GM12878 (cell line): Measurements from ENCODE around the gene CCDC12. TPM values are rescaled to one million over a fixed set of nuclear protein-coding genes. Genes with fewer than 3 reads are reported as not detected.

ENCODE experiments used
- ATAC-seq: fragments of 200-7000 bp; cut with Tn5 transposase; 3 replicates; pipeline ENCODE4 v1.9.1; 2020; ENCODE audit warnings: mild to moderate bottlenecking, moderate library complexity
- BruUV-seq: library from RNA; stranded (reverse); fragments of 400-500 nt; replicated peaks from 2 replicates; lab custom pipeline; 2021; lab: Mats Ljungman, UMichigan
- CTCF ChIA-PET: fragments of 300-600 bp; sonication (Branson Sonifier 250); formaldehyde crosslinking; extraction: SDS; loops from one replicate; lab custom pipeline; 2021; ENCODE audit warnings: inconsistent platforms; lab: Yijun Ruan, JAX
- POLR2A ChIA-PET: fragments of 350-600 bp; formaldehyde crosslinking; extraction: SDS; loops from one replicate; lab custom pipeline; 2021; ENCODE audit warnings: inconsistent platforms; lab: Charles Lee
- RAD21 ChIA-PET: fragments of 300-600 bp; sonication (Branson Sonifier 250); formaldehyde crosslinking; loops from one replicate; lab custom pipeline; 2023; ENCODE audit warnings: antibody characterized with exemption; ENCODE audit not compliant: unreplicated experiment; lab: Charles Lee
- SMC1A ChIA-PET: fragments of 300-600 bp; sonication (Branson Sonifier 250); formaldehyde crosslinking; loops from one replicate; lab custom pipeline; 2023; ENCODE audit not compliant: unreplicated experiment, uncharacterized antibody; lab: Charles Lee
- DNase-seq: peaks from one replicate; pipeline ENCODE4 v3.0.0-alpha.2; 2011; ENCODE audit warnings: low read depth, low spot score
- FAIRE-seq: peaks from 3 replicates; lab custom pipeline; 2011; peaks lifted over from hg19 to GRCh38; lab: Jason Lieb, UNC
- H2AFZ ChIP-seq: 2 replicates; pipeline ENCODE4 v1.6.0; 2011; ENCODE audit warnings: low read depth, low read length, control low read depth; ENCODE audit not compliant: control insufficient read depth
- H3K27ac ChIP-seq: 2 replicates; pipeline ENCODE4 v1.5.1; 2011; ENCODE audit warnings: control low read depth; ENCODE audit not compliant: control insufficient read depth, insufficient read depth
- H3K27me3 ChIP-seq, 2 experiments: replicated peaks in 1 of 2; 2 replicates each; pipeline versions ENCODE4 v1.6.0 to v1.6.1; 2011; ENCODE audit warnings: low read length in 1 of 2; ENCODE audit not compliant: control insufficient read depth in 2 of 2, insufficient read depth in 2 of 2
- H3K36me3 ChIP-seq, 2 experiments: 2 replicates each; pipeline ENCODE4 v1.5.1; 2011; ENCODE audit warnings: low read length in 1 of 2; ENCODE audit not compliant: control insufficient read depth in 2 of 2, insufficient read depth in 2 of 2
- H3K4me1 ChIP-seq: 2 replicates; pipeline ENCODE4 v1.6.1; 2011; ENCODE audit warnings: mild to moderate bottlenecking, low read length, moderate library complexity, mixed read lengths; ENCODE audit not compliant: control insufficient read depth, insufficient read depth
- H3K4me2 ChIP-seq: 2 replicates; pipeline ENCODE4 v1.6.0; 2011; ENCODE audit warnings: control low read depth; ENCODE audit not compliant: control insufficient read depth, insufficient read depth
- H3K4me3 ChIP-seq: fragments of 200-600 bp; sonication (generic); 2 replicates; pipeline ENCODE4 v1.5.1; 2016
- H3K79me2 ChIP-seq: 2 replicates; pipeline ENCODE4 v1.6.0; 2011; ENCODE audit warnings: low read length; ENCODE audit not compliant: control insufficient read depth, insufficient read depth
- H3K9ac ChIP-seq: 2 replicates; pipeline ENCODE4 v1.8.0; 2011; ENCODE audit warnings: low read length, control low read depth, mixed read lengths; ENCODE audit not compliant: control insufficient read depth, insufficient read depth
- H3K9me3 ChIP-seq: replicated peaks from 3 replicates; pipeline ENCODE4 v1.5.1; 2011; ENCODE audit warnings: mild to moderate bottlenecking, low read length; ENCODE audit not compliant: control insufficient read depth, insufficient read depth
- H4K20me1 ChIP-seq: 2 replicates; pipeline ENCODE4 v1.6.0; 2011; ENCODE audit not compliant: control insufficient read depth, insufficient read depth
- CBX5 ChIP-seq: sonication (generic); IDR thresholded peaks from 2 replicates; pipeline ENCODE4 v1.6.1; 2016; ENCODE audit warnings: low read depth, moderate library complexity, mild to moderate bottlenecking, inconsistent platforms
- NFXL1 ChIP-seq: fragments of 450-650 bp; IDR thresholded peaks from 2 replicates; pipeline ENCODE4 v1.6.1; 2017; ENCODE audit warnings: antibody characterized with exemption, mild to moderate bottlenecking, borderline replicate concordance
- RAD51 ChIP-seq: fragments of 450-650 bp; IDR thresholded peaks from 2 replicates; pipeline ENCODE4 v1.6.1; 2016; ENCODE audit warnings: moderate library complexity, mild to moderate bottlenecking, inconsistent platforms
- SREBF1 ChIP-seq: IDR thresholded peaks from 2 replicates; pipeline ENCODE4 v1.6.1; 2012; ENCODE audit warnings: mild to moderate bottlenecking, low read length
- WGBS: methylation state at CpG from one replicate; pipeline ENCODE4 v1.1.6; 2016; ENCODE audit warnings: low lambda C conversion rate; ENCODE audit not compliant: insufficient replicate concordance, insufficient coverage; ENCODE audit errors: missing lambda C conversion rate; 5-methylcytosine and 5-hydroxymethylcytosine counted together
- in situ Hi-C: fragments of 300-500 bp; cut with MboI; formaldehyde crosslinking; loops from 9 replicates; pipeline ENCODE4 v1.14.3; 2018; ENCODE audit warnings: mixed read lengths
- intact Hi-C: fragments of 100-400 bp; cut with micrococcal nuclease; formaldehyde crosslinking; loops from one replicate; pipeline ENCODE4 v1.14.2; 2022; ENCODE audit not compliant: unreplicated experiment
- polyA plus RNA-seq, 11 experiments: library from polyadenylated mRNA; depleted of rRNA in 4 of 11; unstranded in 6 of 11; stranded (reverse) in 5 of 11; fragments of >200 nt; fragmentation: Nextera tagmentation in 4 of 11; fragmentation: Illumina TruSeq in 1 of 11; extraction: Ambion mirVana in 4 of 11; extraction: Trizol in 1 of 11; gene quantifications; 1 replicate in 1 of 11; 2 replicates in 10 of 11; pipeline versions ENCODE4 v1.2.1 to v1.2.3, GENCODE V29; 2011 to 2016; ENCODE audit warnings: inconsistent platforms in 2 of 11, missing spikeins in 2 of 11, low read depth in 1 of 11
- total RNA-seq, 4 experiments: library from RNA; depleted of rRNA in 3 of 4; stranded (reverse); fragments of >200 nt in 3 of 4; fragmentation: Illumina TruSeq in 1 of 4; extraction: Trizol in 1 of 4; gene quantifications; 2 replicates each; pipeline versions ENCODE4 v1.2.1 to v1.2.3, GENCODE V29; 2013 to 2021
- TF ChIP-seq, protein P1 (sequence below): fragments of 450-650 bp; IDR thresholded peaks from 2 replicates; pipeline ENCODE4 v1.6.1; 2016; ENCODE audit warnings: mild to moderate bottlenecking, moderate library complexity, borderline replicate concordance

The CCDC12 gene
- total and polyA plus RNA-seq, 10 of the 15 experiments (the other 5 are each of a cell fraction or from before 2014, with no cell fraction given): 9.2 to 91.4 (median 61.3) TPM

DNA sequence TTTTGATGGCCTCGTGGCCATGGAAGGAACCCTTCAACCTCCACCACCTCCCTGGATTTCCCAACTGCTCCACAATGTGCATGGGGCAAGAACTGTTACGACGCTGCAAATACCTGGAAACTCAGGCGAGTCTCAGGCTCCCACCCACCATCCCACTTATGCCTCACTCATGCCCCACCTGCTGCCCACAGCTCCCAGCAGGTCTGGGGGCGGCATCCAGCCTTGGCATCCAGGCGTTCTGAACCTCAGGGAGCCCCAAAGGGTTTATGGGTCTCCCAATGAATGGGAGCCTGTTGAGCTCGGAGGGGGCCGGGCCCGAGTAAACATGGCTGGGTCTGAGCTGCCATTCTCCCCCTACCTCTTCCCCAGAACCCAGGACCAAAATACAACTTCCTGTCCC, 101.0 kb downstream of the CCDC12 start:
- BruUV-seq: no TSS peak
- POLR2A ChIA-PET: no interaction called here
- in situ Hi-C loops: no loop called here

More for the DNA sequence above, 101.0 kb downstream of the CCDC12 start:
- SMC1A ChIA-PET: no interaction called here
- H3K79me2 ChIP-seq: no peaks in the 10 kb centered on the region
- ATAC-seq: no peak
- peaks cover 7% of the 10 kb centered on the region for H3K4me1 ChIP-seq
- no peak for FAIRE-seq
- peaks cover 0 to 2% of the 10 kb centered on the region in 2 experiments; a peak in 1 of 4 replicates for H3K27me3 ChIP-seq
- H2AFZ ChIP-seq: no peak overlapping the region
- no peaks in the 10 kb centered on the region for H3K36me3 ChIP-seq
- TF ChIP-seq RAD51 (no peak), NFXL1 (no peak), CBX5 (no peak), SREBF1 (no peak)
- TF ChIP-seq, protein P1, sequence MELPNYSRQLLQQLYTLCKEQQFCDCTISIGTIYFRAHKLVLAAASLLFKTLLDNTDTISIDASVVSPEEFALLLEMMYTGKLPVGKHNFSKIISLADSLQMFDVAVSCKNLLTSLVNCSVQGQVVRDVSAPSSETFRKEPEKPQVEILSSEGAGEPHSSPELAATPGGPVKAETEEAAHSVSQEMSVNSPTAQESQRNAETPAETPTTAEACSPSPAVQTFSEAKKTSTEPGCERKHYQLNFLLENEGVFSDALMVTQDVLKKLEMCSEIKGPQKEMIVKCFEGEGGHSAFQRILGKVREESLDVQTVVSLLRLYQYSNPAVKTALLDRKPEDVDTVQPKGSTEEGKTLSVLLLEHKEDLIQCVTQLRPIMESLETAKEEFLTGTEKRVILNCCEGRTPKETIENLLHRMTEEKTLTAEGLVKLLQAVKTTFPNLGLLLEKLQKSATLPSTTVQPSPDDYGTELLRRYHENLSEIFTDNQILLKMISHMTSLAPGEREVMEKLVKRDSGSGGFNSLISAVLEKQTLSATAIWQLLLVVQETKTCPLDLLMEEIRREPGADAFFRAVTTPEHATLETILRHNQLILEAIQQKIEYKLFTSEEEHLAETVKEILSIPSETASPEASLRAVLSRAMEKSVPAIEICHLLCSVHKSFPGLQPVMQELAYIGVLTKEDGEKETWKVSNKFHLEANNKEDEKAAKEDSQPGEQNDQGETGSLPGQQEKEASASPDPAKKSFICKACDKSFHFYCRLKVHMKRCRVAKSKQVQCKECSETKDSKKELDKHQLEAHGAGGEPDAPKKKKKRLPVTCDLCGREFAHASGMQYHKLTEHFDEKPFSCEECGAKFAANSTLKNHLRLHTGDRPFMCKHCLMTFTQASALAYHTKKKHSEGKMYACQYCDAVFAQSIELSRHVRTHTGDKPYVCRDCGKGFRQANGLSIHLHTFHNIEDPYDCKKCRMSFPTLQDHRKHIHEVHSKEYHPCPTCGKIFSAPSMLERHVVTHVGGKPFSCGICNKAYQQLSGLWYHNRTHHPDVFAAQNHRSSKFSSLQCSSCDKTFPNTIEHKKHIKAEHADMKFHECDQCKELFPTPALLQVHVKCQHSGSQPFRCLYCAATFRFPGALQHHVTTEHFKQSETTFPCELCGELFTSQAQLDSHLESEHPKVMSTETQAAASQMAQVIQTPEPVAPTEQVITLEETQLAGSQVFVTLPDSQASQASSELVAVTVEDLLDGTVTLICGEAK: no peak
- TF ChIP-seq, all 136 proteins: peak for 0
- Histone ChIP-seq H3K4me3 (no peak overlapping the region), H3K4me2 (no peak overlapping the region), H3K27ac (no peak overlapping the region), H3K9me3 (no peaks in the 10 kb centered on the region), H3K9ac (no peak overlapping the region), H4K20me1 (no peaks in the 10 kb centered on the region)
- intact Hi-C loops: no loop called here
- WGBS: 57% methylated on average over 9 of the region's 9 CpGs
- CTCF ChIA-PET: interaction anchor here (0.7 to 1.5 kb wide), 2 partner anchors 20 to 37 kb away, joined by 3 to 8 read pairs; no protein-coding TSS in a partner anchor
- RAD21 ChIA-PET: interaction anchor here (1.8 kb wide), 1 partner anchor 19 kb away, joined by 6 read pairs; no protein-coding TSS in a partner anchor
- no peak for DNase-seq
